HG02623 (cell line): ENCODE results near the gene ESRRG.
"Not testable (repeated sequence)": the region's sequence is repeated elsewhere in the genome, so short reads cannot be mapped to it uniquely, and the experiment has no call there.

Experiments
- ATAC-seq: cut with Tn5 transposase; IDR thresholded peaks from one replicate; pipeline ENCODE4 v1.9.1; 2021; ENCODE audit warnings: moderate library complexity; ENCODE audit not compliant: unreplicated experiment

ESRRG gene

GRCh38 chr1:216576234-216576937, 146.8 kb downstream of the ESRRG start:
- ATAC-seq = no peak

- no peak for ATAC-seq
Observed at GRCh38 chr1:216566641-216567205, 156.5 kb downstream of the ESRRG start.

DNA sequence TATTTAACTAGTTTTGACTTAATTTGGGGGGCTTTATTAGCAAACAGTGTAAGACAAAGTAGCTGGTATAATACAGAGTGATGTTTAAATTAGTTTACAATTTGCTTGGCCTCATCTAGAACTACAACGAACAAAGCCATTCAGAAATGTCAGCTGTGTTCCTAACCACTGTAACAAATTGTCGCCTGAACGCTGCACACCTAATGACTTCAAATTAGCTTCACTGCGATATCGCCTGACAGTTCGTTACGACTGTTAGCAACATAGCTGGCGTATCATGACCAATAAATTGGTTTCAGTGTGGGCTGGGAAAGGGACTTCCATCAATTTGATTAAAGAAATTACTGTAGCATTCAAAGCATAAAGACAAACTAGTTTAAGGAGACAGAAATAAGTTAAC, 160.1 kb downstream of the ESRRG start:
- ATAC-seq = no peak

- ATAC-seq = no peak
Observed at GRCh38 chr1:216562383-216562782, 160.8 kb downstream of the ESRRG start.

- ATAC-seq = no peak
Observed at GRCh38 chr1:216560527-216560926, 162.7 kb downstream of the ESRRG start.

DNA sequence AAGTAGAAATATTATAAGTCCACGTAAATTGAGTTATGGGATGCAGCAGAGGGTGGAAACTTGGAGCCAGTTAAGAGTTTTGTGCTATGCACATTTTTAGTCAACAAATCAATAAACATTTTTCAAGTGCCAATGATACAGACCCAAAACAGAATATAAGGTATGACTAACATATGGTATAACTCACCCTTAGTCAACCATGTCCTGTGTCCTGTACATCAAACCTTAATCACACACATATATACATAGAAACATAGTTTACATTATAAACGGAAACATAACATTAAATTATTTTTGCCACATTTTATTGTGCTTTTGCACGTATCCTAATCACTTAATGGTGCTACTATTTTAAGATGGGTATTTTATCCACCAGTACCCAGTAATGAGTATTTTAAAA, 163.9 kb downstream of the ESRRG start:
- ATAC-seq = no peak

DNA sequence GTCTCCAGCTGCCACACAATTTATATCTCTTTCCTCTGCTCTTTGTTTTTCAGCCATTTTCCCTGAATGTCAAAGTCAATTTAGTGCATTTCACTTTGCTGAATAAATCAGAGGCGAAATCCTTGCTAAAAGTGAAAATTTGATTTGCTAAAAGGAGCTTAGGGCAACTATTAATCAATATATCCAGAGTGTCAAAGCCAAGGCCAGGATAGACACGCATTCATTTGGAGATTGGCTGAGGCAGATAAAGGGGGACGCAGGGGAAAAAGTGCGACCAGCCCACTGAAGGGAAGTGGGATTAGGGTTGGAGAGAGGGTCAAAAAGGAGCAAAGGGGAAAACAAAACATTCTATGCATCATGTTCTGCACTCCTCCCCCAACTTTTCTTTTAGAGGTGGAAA, 167.6 kb downstream of the ESRRG start:
- ATAC-seq = no peak

GRCh38 chr1:216554934-216555333, 168.3 kb downstream of the ESRRG start:
- no peak for ATAC-seq

GRCh38 chr1:216553766-216554165, 169.5 kb downstream of the ESRRG start:
- ATAC-seq = no peak

- ATAC-seq = no peak
Observed at GRCh38 chr1:216553040-216553439, 170.2 kb downstream of the ESRRG start.

DNA sequence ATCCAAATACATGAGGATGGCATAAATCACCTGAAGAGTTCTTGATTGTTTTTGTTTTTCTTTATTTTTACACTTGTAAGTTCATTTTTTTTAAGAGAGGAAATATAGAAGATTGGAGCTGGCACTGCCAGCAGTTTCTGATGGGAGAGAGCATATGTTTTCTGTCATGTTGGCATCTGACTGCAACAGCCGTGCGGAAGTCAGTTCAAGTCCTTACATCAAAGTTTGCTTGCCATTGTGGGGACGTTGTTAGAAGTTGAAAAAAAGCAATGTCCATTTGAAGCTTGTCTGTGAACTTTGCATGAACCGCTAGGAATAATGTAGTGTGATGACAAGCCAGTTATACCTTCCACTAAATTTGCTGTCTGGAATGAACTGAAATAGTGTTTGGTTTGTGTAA, 173.4 kb downstream of the ESRRG start:
- ATAC-seq = no peak

DNA sequence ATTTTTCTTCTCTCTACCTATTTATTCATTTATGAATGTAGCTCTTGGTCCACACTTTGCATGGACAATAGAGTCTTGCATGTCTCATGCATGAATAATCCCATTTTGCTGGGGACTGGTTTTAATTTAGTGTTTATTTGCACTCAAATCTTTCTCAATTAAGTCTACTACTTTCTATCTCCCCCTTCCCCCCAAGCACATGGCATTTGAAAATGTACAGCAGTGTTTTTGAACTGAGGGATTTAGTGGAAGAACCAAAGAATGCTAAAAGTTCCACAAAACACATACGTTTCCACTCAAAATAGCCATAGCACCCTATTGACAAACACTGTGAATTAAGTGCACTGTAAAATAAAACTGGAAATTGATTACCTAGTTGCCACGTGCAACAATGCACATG, 180.5 kb downstream of the ESRRG start:
- no peak for ATAC-seq

DNA sequence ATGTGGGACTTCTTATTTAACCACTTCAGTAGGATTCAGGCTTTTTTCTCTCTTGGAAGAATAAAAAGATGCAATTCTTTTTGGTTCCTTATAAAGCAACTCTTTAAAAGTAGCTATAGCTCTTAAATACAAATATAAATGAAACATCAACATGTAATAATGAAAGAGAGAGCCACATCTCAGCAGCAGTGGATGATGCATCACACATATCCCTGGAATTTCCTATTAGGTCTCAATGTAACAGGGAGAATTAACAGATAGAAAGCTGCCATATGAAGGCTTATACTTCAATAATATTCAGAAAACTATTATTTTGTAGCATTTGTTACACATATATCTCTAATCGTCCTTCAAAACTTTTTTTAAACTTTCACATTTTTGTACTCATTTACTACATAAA, 181.0 kb downstream of the ESRRG start:
- ATAC-seq = no peak

- no peak for ATAC-seq
Observed at GRCh38 chr1:216535751-216536150, 187.5 kb downstream of the ESRRG start.

- ATAC-seq = no peak
Observed at GRCh38 chr1:216535059-216535458, 188.2 kb downstream of the ESRRG start.

DNA sequence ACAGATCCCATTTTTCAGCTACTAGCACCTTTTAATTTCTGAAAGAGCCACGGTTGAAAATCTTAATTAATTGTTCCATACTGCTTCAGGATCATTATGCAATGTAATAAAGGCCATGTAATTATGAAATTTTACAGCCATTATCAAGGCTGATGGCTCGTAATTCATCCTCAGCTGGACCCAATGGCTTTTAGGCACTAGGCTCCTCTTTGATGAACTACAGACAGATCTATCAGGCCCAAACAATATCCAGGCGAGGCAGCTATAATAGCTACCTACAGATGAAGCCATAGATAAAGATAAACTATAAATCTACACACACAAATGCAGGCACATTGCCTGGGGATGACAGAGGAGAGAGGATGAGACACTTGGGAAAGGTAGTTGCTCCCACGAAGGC, 189.5 kb downstream of the ESRRG start:
- ATAC-seq = no peak

- no peak for ATAC-seq
Observed at GRCh38 chr1:216532251-216532798, 190.9 kb downstream of the ESRRG start.

- ATAC-seq = peak; percentile 65
Observed at GRCh38 chr1:216531263-216532239, 191.7 kb downstream of the ESRRG start.

GRCh38 chr1:216529851-216530250, 193.4 kb downstream of the ESRRG start:
- not testable (repeated sequence) for ATAC-seq

- peak; percentile 92 for ATAC-seq
Observed at GRCh38 chr1:216528816-216529215, 194.4 kb downstream of the ESRRG start.

DNA sequence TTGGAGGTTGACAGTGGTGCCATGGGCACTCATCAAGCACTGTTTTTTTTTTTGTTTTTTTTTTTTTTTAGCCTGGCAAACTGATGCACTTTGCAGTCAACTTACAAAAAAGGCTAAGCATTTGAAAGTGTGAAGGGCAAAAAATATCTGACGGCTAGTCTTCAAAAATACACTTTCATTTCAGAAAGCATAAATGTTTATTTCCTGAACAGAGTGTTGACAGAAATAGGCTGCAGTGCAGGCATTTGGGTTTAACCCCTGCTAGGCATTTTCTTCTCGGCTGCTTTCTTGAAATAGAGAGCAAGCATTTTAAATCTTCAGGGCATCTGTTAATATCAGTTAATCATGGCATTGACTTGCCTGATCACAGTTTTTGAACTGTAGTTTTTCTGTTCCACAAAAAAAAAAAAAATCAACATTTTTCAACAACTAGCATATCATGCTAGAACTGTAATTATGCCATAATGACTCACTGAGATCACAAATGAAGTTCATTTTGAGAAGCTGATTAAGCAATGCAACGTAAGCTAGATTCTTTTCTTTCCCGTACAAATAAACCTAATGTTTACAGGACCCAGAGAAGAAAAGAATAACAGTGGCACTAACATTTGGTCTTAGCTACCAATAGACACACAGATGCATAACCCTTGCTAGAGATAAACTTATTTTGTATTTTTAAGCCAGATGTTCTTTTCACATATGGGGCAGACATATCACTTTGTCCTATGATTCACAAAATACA, 199.6 kb downstream of the ESRRG start:
- no peak for ATAC-seq
